Colonic mucosa (tissue), 4 donors: ENCODE results near the gene RAB40C. TPM values are rescaled to one million over a fixed set of nuclear protein-coding genes. Genes with fewer than 3 reads are reported as not detected.

Experiments used
- DNase-seq: peaks from one replicate; pipeline ENCODE4 v3.0.0-alpha.2; 2020
- H3K27ac ChIP-seq: fragments of 200-600 bp; one replicate; pipeline ENCODE4 v1.8.0; 2021
- H3K27me3 ChIP-seq: fragments of 200-600 bp; one replicate; pipeline ENCODE4 v1.8.0; 2021
- H3K36me3 ChIP-seq: fragments of 200-600 bp; one replicate; pipeline ENCODE4 v1.8.0; 2021
- H3K4me1 ChIP-seq: fragments of 200-600 bp; one replicate; pipeline ENCODE4 v1.8.0; 2021; ENCODE audit warnings: mild to moderate bottlenecking
- H3K4me3 ChIP-seq: fragments of 200-600 bp; one replicate; pipeline ENCODE4 v1.8.0; 2021
- H3K9ac ChIP-seq, 2 donors: one replicate each; pipeline ENCODE4 v1.7.0; 2013; ENCODE audit warnings: control low read depth in 2 of 2, low read depth in 2 of 2, low read length in 2 of 2
- H3K9me3 ChIP-seq: fragments of 200-600 bp; one replicate; pipeline ENCODE4 v1.8.0; 2021
- CTCF ChIP-seq: fragments of 200-600 bp; IDR thresholded peaks from one replicate; pipeline ENCODE4 v1.8.0; 2022; ENCODE audit warnings: antibody characterized with exemption, mild to moderate bottlenecking
- intact Hi-C: fragments of 100-400 bp; cut with DNase I; formaldehyde crosslinking; loops from one replicate; pipeline ENCODE4 v1.14.1; 2022
- total RNA-seq, 2 donors: library from RNA; stranded (reverse); fragmentation: NEBNext Ultra II Directional in 1 of 2; extraction: Animal tissue kit (Norgen Biotek cat#: 25700) in 1 of 2; gene quantifications; one replicate each; pipeline ENCODE4 v1.2.1, GENCODE V29; 2021
- donor health status: healthy.
- donor health status: DM: no; HTN: no; CAD: no.
- donor health status: DM: no; HTN: no; CAD: no.

RAB40C gene
- total RNA-seq, 2 donors from 2014 or later: 34.9 to 38.5 TPM

- Histone ChIP-seq H3K9me3 (no peaks in the 10 kb centered on the region), H3K4me1 (peaks cover 6% of the 10 kb centered on the region), H3K4me3 (no peak overlapping the region), H3K36me3 (peaks cover 5% of the 10 kb centered on the region), H3K9ac (no peak overlapping the region), H3K27ac (no peak overlapping the region), H3K27me3 (no peaks in the 10 kb centered on the region)
- DNase-seq: peak; percentile 37
- intact Hi-C loops: no loop called here
- no peak for TF ChIP-seq CTCF
These were observed 37.8 kb downstream of the RAB40C start for GRCh38 chr16:627454-628239.

GRCh38 chr16:628321-629061 lies 38.6 kb downstream of the RAB40C start:
- Histone ChIP-seq H3K9me3 (no peaks in the 10 kb centered on the region), H3K27me3 (no peaks in the 10 kb centered on the region), H3K27ac (no peak overlapping the region), H3K9ac (no peak overlapping the region), H3K36me3 (peaks cover 5% of the 10 kb centered on the region), H3K4me3 (no peak overlapping the region), H3K4me1 (peaks cover 6% of the 10 kb centered on the region)
- no peak for DNase-seq
- no peak for TF ChIP-seq CTCF
- intact Hi-C loops: no loop called here

GRCh38 chr16:629185-629832 lies 39.4 kb downstream of the RAB40C start:
- Histone ChIP-seq H3K36me3 (peaks cover 5% of the 10 kb centered on the region), H3K4me1 (peaks cover 6% of the 10 kb centered on the region), H3K27me3 (no peaks in the 10 kb centered on the region), H3K9me3 (no peaks in the 10 kb centered on the region), H3K9ac (no peak overlapping the region), H3K27ac (no peak overlapping the region), H3K4me3 (no peak overlapping the region)
- DNase-seq: peak; percentile 18
- no peak for TF ChIP-seq CTCF
- intact Hi-C loops: no loop called here

- Histone ChIP-seq H3K36me3 (peaks cover 5% of the 10 kb centered on the region), H3K9me3 (no peaks in the 10 kb centered on the region), H3K27ac (no peak overlapping the region), H3K27me3 (no peaks in the 10 kb centered on the region), H3K9ac (no peak overlapping the region), H3K4me1 (peaks cover 6% of the 10 kb centered on the region), H3K4me3 (no peak overlapping the region)
- no peak for TF ChIP-seq CTCF
- no peak for DNase-seq
- intact Hi-C loops: no loop called here
These were observed 40.0 kb downstream of the RAB40C start for GRCh38 chr16:629833-630248.

- Histone ChIP-seq H3K27ac (no peak overlapping the region), H3K9me3 (no peaks in the 10 kb centered on the region), H3K4me3 (no peak overlapping the region), H3K4me1 (peaks cover 11% of the 10 kb centered on the region), H3K9ac (no peak overlapping the region), H3K27me3 (no peaks in the 10 kb centered on the region), H3K36me3 (peaks cover 5% of the 10 kb centered on the region)
- intact Hi-C loops: no loop called here
- no peak for DNase-seq
- TF ChIP-seq CTCF: no peak
These were observed 40.5 kb downstream of the RAB40C start for GRCh38 chr16:630249-630814.
